Body of pancreas (tissue), 4 donors: ENCODE measurements around the gene ZNF195. TPM values are rescaled to one million over a fixed set of nuclear protein-coding genes. Genes with fewer than 3 reads are reported as not detected.

Experiments
- ATAC-seq: fragments of 150-250 bp; one replicate; pipeline ENCODE4 v1.9.1; 2016
- DNase-seq, 4 donors: peaks; one replicate each; pipeline ENCODE4 v3.0.0-alpha.2; 2019
- H3K27ac ChIP-seq, 4 donors: fragments of 200-600 bp; sonication (generic); 1 replicate in 3 of 4; 2 replicates in 1 of 4; pipeline versions ENCODE4 v1.5.1 to v1.6.1; 2016 to 2019; ENCODE audit warnings: mild to moderate bottlenecking in 1 of 4, mixed read lengths in 1 of 4, moderate library complexity in 1 of 4
- H3K27me3 ChIP-seq, 2 donors: fragments of 200-600 bp; sonication (generic); one replicate each; pipeline ENCODE4 v1.6.0; 2016; ENCODE audit warnings: mild to moderate bottlenecking in 1 of 2
- H3K36me3 ChIP-seq, 2 donors: fragments of 200-600 bp; sonication (generic); replicated peaks in 1 of 2; 2 replicates each; pipeline ENCODE4 v1.5.1; 2016; ENCODE audit warnings: low read depth in 2 of 2; ENCODE audit not compliant: insufficient read depth in 1 of 2
- H3K4me1 ChIP-seq: fragments of 200-600 bp; sonication (generic); one replicate; pipeline ENCODE4 v1.6.0; 2016
- H3K4me3 ChIP-seq, 2 donors: fragments of 200-600 bp; sonication (generic); 1 replicate in 1 of 2; 2 replicates in 1 of 2; pipeline ENCODE4 v1.5.1; 2016 to 2019
- H3K9me3 ChIP-seq, 3 donors: fragments of 200-600 bp; sonication (generic); 1 replicate in 2 of 3; 2 replicates in 1 of 3; pipeline ENCODE4 v1.5.1; 2016
- POLR2A ChIP-seq, 3 donors: fragments of 450-650 bp; IDR thresholded peaks; one replicate each; pipeline ENCODE4 v1.6.1; 2016; ENCODE audit warnings: antibody characterized with exemption in 3 of 3, mild to moderate bottlenecking in 2 of 3
- WGBS, 2 donors: methylation state at CpG; one replicate each; pipeline ENCODE4 v1.1.5; 2017; 5-methylcytosine and 5-hydroxymethylcytosine counted together
- intact Hi-C: fragments of 100-400 bp; cut with DNase I; formaldehyde crosslinking; loops from one replicate; pipeline ENCODE4 v1.15.1; 2023
- total RNA-seq, 2 donors: library from RNA; depleted of rRNA; stranded (reverse); fragments of >200 nt; gene quantifications; one replicate each; pipeline ENCODE4 v1.1.0, GENCODE V29; 2016
- TF ChIP-seq, protein P1 (sequence below), 7 experiments: fragments of 450-650 bp in 4 of 7; fragments of 200-600 bp in 3 of 7; sonication (generic) in 3 of 7; IDR thresholded peaks; one replicate each; pipeline ENCODE4 v1.5.1; 2016 to 2019; ENCODE audit warnings: antibody characterized with exemption in 7 of 7

The ZNF195 gene
- total RNA-seq, 2 donors from 2014 or later = 14.5 to 23.9 TPM

- intact Hi-C loops = no loop called here
- Histone ChIP-seq H3K4me3 (no peak overlapping the region), H3K27ac (no peak overlapping the region), H3K4me1 (peaks cover 10% of the 10 kb centered on the region), H3K27me3 (no peaks in the 10 kb centered on the region), H3K9me3 (no peaks in the 10 kb centered on the region), H3K36me3 (no peaks in the 10 kb centered on the region)
- TF ChIP-seq, protein P1, sequence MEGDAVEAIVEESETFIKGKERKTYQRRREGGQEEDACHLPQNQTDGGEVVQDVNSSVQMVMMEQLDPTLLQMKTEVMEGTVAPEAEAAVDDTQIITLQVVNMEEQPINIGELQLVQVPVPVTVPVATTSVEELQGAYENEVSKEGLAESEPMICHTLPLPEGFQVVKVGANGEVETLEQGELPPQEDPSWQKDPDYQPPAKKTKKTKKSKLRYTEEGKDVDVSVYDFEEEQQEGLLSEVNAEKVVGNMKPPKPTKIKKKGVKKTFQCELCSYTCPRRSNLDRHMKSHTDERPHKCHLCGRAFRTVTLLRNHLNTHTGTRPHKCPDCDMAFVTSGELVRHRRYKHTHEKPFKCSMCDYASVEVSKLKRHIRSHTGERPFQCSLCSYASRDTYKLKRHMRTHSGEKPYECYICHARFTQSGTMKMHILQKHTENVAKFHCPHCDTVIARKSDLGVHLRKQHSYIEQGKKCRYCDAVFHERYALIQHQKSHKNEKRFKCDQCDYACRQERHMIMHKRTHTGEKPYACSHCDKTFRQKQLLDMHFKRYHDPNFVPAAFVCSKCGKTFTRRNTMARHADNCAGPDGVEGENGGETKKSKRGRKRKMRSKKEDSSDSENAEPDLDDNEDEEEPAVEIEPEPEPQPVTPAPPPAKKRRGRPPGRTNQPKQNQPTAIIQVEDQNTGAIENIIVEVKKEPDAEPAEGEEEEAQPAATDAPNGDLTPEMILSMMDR (IDR thresholded peaks at IDR 0.05) = no peak
- no peak for TF ChIP-seq POLR2A (IDR thresholded peaks at IDR 0.05)
- DNase-seq (no peak), ATAC-seq (no peak)
- 63 to 70% methylated on average over 5 of the region's 5 CpGs for WGBS, 2 donors
Observed at GRCh38 chr11:3382613-3383285, 3.8 kb upstream of the ZNF195 start.

DNA sequence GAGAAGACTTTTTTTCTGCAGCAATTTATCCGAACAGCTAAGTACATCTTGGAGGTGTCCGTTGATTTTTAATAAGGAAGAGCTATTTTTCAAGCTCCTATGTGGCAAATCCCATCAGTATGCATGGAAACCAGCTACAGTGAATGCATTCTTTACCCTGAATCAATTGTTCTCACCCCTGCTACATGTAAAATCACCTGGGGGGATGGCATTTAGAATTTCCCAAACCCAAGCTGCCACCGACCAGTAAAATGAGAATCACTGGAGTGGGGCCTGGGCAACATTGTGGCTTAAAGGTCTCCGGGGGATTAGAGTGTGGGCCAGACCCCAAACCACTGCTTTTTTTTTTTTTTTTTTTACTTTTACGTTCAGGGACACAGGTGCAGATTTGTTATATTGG lies 2.8 kb upstream of the ZNF195 start:
- H3K9me3 ChIP-seq = no peaks in the 10 kb centered on the region
- no peak for ATAC-seq
- WGBS, 2 donors = 86 to 89% methylated on average over 5 of the region's 5 CpGs
- H3K27me3 ChIP-seq = no peaks in the 10 kb centered on the region
- H3K4me3 ChIP-seq = no peak overlapping the region
- H3K36me3 ChIP-seq = no peaks in the 10 kb centered on the region
- peaks cover 20% of the 10 kb centered on the region for H3K4me1 ChIP-seq
- no peak for DNase-seq
- H3K27ac ChIP-seq = no peak overlapping the region
- no peak for TF ChIP-seq POLR2A (IDR thresholded peaks at IDR 0.05)
- TF ChIP-seq, protein P1 (IDR thresholded peaks at IDR 0.05) = no peak
- intact Hi-C loops = no loop called here

DNA sequence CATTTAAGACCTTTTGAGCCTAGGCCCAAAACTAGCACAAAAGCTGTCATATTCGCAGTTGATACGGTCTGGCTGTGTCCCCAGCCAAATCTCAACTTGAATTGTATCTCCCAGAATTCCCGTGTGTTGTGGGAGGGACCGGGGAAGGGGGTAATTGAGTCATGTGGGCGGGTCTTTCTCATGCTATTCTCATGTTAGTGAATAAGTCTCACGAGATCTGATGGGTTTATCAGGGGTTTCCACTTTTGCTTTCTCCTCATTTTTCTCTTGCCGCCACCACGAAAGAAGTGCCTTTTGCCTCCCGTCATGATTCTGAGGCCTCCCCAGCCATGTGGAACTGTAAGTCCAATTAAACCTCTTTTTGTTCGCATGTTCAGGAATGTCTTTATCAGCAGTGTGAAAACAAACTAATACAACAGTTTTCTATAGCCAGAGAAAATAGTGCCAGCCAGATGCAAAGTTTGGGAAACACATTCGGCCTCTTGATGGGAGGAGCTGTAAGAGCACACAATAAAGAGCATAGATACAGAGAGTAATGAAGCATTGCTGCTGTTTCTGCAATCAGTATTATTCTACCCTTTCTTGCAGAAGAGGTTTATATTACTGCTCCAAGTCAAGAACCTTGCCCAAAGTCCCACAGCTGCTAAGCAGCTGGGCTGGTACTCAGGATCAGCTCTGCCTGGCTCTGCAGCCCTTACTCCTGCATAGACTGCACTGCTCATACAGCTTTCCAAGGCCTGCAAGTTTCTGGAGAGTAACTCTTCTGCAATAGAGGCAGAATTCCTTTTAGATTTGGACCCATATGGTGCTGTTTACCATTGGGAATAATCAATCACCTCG lies 2.0 kb upstream of the ZNF195 start:
- TF ChIP-seq, protein P1 (IDR thresholded peaks at IDR 0.05) = no peak
- no peak for TF ChIP-seq POLR2A (IDR thresholded peaks at IDR 0.05)
- peak in 2 of 4 donors; percentile 22 to 31 for DNase-seq
- intact Hi-C loops = no loop called here
- H3K27me3 ChIP-seq = no peaks in the 10 kb centered on the region
- H3K36me3 ChIP-seq = no peaks in the 10 kb centered on the region
- ATAC-seq = no peak
- peaks cover 26% of the 10 kb centered on the region for H3K4me1 ChIP-seq
- H3K27ac ChIP-seq = no peak overlapping the region
- no peaks in the 10 kb centered on the region for H3K9me3 ChIP-seq
- H3K4me3 ChIP-seq = no peak overlapping the region
- 67 to 70% methylated on average over 12 of the region's 12 CpGs for WGBS, 2 donors

- no peak for TF ChIP-seq POLR2A (IDR thresholded peaks at IDR 0.05)
- TF ChIP-seq, protein P1 (IDR thresholded peaks at IDR 0.05) = no peak
- no peak for DNase-seq
- 85 to 96% methylated on average over 4 of the region's 4 CpGs for WGBS, 2 donors
- no peak overlapping the region for H3K4me3 ChIP-seq
- intact Hi-C loops = no loop called here
- H3K27me3 ChIP-seq = no peaks in the 10 kb centered on the region
- H3K27ac ChIP-seq = no peak overlapping the region
- peaks cover 0 to 3% of the 10 kb centered on the region in 2 donors for H3K36me3 ChIP-seq
- no peak for ATAC-seq
- H3K9me3 ChIP-seq = no peaks in the 10 kb centered on the region
- peaks cover 26% of the 10 kb centered on the region for H3K4me1 ChIP-seq
Observed at GRCh38 chr11:3375552-3375951, 3.4 kb downstream of the ZNF195 start.
